Measurements from ENCODE around the gene TCP1.

GRCh38 chr6:159760602-159761057, 28.8 kb downstream of the TCP1 start:
- TF ChIP-seq CTCF (IDR thresholded peaks at IDR 0.05) (no peak), EZH2 (IDR thresholded peaks at IDR 0.05) (no peak), EZH2phosphoT487 (IDR thresholded peaks at IDR 0.05) (no peak)

All from neural progenitor cell (in vitro differentiated cells).